NCI-H146 treated with DMSO at 0.1 percent for 48 hours (cell line): Measurements from ENCODE around the gene MRAP.
"Not testable (repeated sequence)": the region's sequence is repeated elsewhere in the genome, so short reads cannot be mapped to it uniquely, and the experiment has no call there.

Source experiments
- DNase-seq: peaks from one replicate; lab custom pipeline; 2025; ENCODE audit not compliant: unreplicated experiment; lab: John Stamatoyannopoulos, UW

MRAP gene

GRCh38 chr21:32299695-32300094 is 1.0 kb downstream of the MRAP start:
- DNase-seq = no peak

DNA sequence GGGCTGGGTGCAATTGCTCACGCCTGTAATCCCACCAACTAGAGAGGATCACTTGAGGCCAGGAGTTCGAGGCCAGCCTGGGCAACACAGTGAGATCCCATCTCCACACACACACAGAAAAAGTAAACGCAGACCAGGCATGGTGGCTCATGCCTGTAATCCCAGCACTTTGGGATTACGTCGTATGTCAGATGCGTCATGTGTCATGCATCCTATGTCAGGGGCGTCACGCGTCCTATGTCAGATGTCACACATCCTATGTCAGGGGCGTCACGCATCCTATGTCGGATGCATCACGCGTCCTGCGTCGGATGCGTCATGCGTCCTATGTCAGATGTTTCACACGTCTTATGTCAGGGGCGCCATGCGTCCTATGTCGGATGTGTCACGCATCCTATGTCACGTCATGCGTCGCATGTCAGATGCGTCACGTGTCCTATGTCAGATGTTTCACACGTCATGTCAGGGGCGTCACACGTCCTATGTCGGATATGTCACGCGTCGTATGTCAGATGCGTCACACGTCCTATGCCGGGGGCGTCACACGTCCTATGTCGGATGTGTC is 1.5 kb downstream of the MRAP start:
- no peak for DNase-seq

DNA sequence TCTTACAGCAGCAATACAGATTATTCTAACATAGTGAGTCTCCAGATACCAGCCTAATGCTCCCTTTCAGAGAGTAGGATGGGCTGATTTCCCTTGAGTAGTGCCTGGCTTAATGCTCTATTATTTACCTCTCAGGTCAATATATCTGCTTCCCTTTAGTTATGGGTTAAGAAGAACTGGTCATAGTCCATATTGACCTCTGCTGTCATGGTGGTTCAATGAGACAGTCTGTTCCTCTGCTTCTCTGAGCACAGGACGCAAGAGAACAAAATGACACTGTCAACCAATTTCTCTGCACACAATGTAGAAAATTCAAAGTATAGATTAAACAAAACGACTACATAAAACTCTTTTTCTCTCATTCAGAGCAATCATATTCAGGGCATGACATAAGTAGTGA is 2.9 kb downstream of the MRAP start:
- no peak for DNase-seq

DNA sequence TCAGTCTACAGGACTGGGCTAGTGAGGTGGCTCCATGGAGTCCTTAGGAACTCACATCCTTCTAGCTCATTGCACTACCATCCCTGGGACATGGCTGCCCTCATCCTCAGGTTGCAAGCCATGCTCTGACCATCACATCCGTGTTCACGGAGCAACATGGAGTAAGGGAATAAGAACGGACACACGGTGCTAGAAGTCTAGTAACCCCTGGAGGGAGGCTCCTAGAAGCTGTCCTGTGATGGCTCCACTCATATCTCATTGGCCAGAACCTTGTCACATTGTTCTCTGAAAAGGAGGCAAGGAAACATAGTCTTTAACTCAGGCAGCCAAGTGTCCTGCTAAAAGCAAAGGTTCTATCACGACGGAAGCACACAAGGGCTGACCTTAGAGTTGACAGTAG is 3.9 kb downstream of the MRAP start:
- no peak for DNase-seq

DNA sequence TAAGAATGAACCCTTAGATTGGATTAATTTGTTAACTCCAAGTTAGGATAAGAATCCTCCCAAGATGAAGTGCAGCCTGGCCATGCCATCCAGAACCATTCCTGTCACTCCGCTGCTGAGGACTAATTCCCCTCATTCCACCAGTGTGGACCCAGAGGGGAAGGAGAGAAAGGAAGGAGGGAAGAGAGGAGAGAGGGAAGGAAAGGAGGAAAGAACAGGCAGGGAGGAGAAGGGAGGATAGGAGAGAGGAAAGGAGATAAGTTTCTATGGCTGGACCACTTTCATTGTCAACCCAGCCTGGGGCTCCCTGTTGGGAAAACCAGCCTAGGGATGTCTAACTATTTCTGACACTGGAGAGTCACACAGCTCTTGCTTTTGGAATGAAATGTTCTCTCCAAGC is 4.7 kb downstream of the MRAP start:
- no peak for DNase-seq

GRCh38 chr21:32304998-32305397 is 6.3 kb downstream of the MRAP start:
- no peak for DNase-seq

DNA sequence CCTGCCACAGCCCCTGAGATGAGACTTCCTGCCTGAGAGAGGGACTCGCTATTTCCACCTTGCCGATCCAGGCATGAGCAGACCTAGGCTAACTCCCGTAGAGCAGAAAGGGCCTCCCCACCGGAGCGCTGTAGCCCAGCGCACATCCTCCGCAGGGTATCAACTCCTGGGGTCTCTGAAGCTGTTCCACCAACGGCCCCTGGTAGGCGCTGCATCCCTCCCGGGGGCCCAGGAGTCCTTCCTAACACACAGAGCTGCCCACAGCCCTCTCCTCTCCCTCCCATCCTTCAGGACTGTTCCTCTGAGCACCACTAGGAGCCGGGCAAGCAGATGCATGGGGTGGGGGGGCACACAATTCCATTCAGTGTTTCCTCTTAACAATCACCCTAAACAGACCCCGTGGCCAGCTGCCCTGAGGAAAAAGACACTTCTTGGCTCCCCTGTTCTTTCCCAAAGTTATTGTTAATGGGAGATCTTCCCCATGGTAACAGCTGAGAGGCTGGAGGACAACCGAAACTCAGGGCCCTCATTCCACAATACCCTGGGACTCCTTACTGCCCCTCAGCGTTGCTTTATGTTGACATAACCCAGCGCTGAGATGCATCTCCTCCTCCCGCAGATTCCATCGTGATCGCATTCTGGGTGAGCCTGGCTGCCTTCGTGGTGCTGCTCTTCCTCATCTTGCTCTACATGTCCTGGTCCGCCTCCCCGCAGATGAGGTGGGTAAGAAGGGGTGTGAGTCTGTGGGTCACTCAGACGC is 7.5 kb downstream of the MRAP start:
- no peak for DNase-seq

DNA sequence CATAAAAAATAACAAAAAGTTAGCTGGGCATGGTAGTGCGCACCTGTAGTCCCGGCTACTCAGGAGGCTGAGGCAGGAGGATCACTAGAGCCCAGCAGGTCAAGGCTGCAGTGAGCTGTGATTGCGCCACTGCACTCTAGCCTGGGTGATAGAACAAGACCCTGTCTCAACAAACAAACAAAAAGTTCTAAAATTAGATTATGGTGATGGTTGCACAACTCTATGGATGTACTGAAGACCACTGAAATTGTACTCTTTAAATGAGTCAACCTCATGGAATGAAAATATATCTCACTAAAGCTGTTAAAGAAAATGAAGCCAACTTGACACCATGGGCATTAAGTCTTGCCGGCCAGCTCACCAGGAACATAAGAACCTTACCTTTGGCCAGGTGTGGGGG is 9.1 kb downstream of the MRAP start:
- no peak for DNase-seq

- DNase-seq = no peak
Observed at GRCh38 chr21:32308696-32309095, 10.0 kb downstream of the MRAP start.

- DNase-seq = no peak
Observed at GRCh38 chr21:32309906-32310460, 11.3 kb downstream of the MRAP start.

DNA sequence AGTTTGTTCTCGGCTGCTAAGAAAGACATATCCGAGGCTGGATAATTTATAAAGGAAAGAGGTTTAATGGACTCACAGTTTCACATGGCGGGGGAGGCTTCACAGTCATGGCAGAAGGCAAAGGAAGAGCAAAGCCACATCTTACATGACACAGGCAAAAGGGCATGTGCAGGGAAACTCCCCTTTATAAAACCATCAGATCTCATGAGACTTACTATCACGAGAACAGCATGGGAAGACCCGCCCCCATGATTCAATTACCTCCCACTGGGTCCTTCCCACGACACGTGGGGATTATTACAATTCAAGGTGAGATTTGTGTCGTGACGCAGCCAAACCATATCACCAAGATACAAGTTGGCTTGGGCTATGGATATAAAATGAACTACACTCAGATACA is 12.3 kb downstream of the MRAP start:
- DNase-seq = not testable (repeated sequence)

DNA sequence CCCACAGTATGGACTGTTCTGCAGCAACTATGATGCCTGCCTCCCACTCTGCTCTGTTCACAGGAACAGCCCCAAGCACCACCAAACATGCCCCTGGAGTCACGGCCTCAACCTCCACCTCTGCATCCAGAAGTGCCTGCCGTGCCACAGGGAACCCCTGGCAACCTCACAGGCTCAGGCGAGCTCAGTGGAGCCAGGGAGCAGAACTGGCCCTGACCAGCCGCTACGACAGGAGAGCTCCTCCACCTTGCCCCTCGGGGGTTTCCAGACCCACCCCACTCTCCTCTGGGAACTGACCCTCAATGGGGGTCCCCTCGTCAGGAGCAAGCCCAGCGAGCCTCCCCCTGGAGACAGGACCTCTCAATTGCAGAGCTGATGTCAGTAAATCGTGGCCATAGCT is 13.0 kb downstream of the MRAP start:
- no peak for DNase-seq

GRCh38 chr21:32312326-32312725 is 13.7 kb downstream of the MRAP start:
- no peak for DNase-seq

- DNase-seq = no peak
Observed at GRCh38 chr21:32312976-32313375, 14.3 kb downstream of the MRAP start.

DNA sequence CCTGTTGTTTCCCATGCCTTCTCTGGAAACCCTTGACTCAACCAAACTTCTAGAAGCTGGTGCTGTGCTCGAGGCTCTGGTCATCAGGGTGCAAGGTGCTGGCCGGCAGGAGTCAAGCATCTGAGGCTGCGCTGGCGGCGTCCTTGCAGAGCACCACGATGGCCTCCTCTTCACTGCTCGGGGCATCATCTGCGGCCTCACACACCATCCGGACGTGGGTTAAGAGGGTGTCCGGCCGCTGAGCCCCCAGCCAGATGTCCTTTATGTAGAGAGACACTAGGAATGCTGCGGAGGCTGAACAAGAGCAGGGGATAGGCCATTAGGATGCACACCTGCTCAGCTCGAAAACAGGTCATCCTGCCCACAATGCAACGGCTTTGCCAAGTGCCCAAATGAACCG is 16.2 kb downstream of the MRAP start:
- no peak for DNase-seq

DNA sequence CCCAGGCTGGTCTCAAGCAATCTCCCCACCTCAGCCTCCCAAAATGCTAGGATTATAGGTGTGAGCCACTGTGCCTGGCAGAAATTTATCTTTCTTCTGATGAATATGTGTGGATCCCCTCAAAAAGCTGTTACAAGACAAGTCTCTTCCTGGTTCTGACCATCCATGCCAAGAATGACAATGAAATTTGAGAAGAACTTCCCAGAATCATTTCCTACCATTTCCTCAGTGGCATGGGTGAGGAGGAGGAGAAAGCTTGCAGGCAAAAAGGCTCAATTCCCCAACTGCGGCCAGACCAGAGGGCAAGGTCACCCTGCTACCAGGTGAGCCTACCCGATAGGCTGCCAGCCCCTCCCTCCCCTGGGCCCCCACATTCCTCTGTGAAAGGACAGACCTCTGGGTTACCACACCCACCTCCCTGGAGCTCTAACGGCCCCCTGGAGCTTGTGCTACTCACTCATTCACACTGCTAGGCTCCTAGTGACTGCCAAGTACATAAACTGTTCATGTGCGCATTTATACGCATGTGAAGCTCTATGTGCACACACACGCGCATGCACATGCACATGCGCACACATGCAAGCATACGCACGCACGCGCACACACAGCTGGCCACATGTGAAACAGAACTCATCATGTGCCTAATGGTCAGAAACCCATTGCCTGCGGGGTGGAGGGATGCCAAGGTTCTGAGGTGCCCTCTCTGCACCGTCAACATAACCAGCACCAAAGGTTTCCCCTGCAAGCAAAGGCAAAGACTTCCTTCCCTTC is 17.0 kb downstream of the MRAP start:
- no peak for DNase-seq

DNA sequence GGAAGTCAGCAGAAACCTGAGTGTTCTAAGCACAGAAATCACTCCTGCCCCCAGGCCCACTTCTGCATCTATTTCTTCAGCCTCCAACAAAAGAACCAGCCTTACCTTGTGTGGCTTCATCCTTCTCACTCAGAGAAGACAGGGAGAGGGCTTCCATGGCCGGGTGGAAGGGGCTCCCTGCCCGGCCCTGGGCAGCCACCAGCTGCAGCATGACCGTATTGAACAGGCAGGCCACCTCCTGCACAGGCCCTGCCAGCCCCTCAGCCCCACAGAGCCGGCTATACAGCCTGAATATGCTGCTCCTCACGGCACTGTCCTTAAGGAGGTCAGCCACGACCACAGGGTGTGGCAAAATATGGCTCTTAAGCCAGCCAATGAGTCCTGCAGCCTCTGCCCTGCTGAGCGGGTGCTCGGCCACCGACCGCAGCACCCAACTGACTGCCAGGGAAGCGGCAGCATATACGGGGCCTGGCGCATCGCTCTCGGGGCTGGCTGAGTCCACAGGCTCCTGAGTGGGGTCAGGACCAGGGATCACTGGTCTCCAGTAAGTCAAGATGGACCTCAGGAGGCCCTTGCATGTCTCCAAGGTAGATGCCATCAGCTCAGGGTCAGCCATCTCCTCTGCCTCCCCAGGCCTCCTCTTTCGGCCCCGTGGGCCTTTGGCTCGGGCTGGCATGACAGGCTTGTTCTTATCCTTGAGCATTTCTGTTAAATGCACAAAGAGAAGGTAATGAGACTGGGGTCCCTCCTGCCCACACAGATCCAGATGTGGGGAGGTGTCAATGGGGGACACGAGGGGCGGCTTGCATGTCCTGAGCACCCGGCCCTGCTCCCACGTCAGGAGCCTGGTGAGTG is 17.9 kb downstream of the MRAP start:
- DNase-seq = no peak

DNA sequence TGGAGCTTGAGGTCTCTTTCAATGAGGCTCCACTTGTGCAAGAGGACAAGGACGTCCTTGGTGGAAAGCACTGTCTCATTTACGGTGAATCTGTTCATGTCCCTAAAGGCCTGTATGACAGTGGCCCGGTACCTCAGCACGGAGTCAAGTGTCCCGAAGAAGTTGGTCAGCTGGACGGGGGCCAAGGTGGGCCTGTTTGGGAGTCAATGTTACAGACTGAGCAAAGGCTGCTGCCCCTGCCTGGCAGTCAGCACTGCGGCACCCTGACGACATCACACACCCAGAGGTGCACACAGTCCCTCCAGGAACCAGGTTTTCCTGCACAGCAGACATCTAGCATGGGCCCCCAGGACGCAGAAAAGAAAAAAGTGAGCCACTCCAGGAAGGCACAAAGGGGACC is 19.1 kb downstream of the MRAP start:
- DNase-seq = no peak

GRCh38 chr21:32319012-32319411 is 20.4 kb downstream of the MRAP start:
- no peak for DNase-seq

GRCh38 chr21:32320059-32320458 is 21.4 kb downstream of the MRAP start:
- DNase-seq = no peak

DNA sequence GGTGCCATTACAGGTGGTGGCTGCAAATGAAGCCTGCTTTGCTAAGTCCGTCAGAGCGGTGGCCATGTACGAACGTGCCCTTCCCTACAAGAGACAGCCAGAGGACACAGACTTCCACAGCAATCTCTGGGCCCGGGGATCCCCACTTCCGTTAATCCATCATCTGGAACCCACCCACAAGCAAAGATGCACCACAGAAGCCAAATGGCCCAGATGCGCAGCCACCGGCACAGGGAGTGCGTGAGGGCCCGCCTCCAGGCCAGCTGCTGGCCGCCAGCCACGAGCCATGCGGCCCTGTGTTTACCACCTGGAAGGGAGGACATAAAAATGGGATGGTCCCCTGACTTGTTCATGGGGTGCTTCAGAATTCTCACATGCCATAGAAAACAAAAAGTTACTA is 22.1 kb downstream of the MRAP start:
- DNase-seq = no peak
